ENCODE data around the gene PI4KA. TPM values are rescaled to one million over a fixed set of nuclear protein-coding genes. Genes with fewer than 3 reads are reported as not detected.
"Not testable (repeated sequence)": the region's sequence is repeated elsewhere in the genome, so short reads cannot be mapped to it uniquely, and the experiment has no call there.

Gene PI4KA
- polyA plus RNA-seq, 1 donor from 2014 or later, result 42.2 TPM

GRCh38 chr22:20687356-20688172, 171.0 kb downstream of the PI4KA start:
- not testable (repeated sequence) for H3K9ac ChIP-seq (ENCODE audit: low read length); H3K79me2 ChIP-seq (replicated peaks; ENCODE audit: insufficient read depth, low read length); H4K20me1 ChIP-seq (ENCODE audit: insufficient read depth); H3K4me3 ChIP-seq (ENCODE audit: low read length); H3F3A ChIP-seq (ENCODE audit: insufficient read depth, low read length, poor library complexity, severe bottlenecking); H3K27me3 ChIP-seq (ENCODE audit: insufficient read depth, low read depth, low read length); H3K36me3 ChIP-seq (ENCODE audit: insufficient read depth, low read length); H3K9me2 ChIP-seq (ENCODE audit: insufficient read depth, low read length); H3K27ac ChIP-seq (ENCODE audit: low read length); H3K9me3 ChIP-seq (ENCODE audit: low read length); H2AFZ ChIP-seq (ENCODE audit: low read depth, low read length); H3K4me2 ChIP-seq (ENCODE audit: low read length)

GRCh38 chr22:20685764-20686163, 172.8 kb downstream of the PI4KA start:
- not testable (repeated sequence) for H3K9me3 ChIP-seq (ENCODE audit: low read length); H3K4me2 ChIP-seq (ENCODE audit: low read length); H3K9me2 ChIP-seq (ENCODE audit: insufficient read depth, low read length); H3K79me2 ChIP-seq (replicated peaks; ENCODE audit: insufficient read depth, low read length); H3K9ac ChIP-seq (ENCODE audit: low read length); H3K27ac ChIP-seq (ENCODE audit: low read length); H4K20me1 ChIP-seq (ENCODE audit: insufficient read depth); H3F3A ChIP-seq (ENCODE audit: insufficient read depth, low read length, poor library complexity, severe bottlenecking); H3K27me3 ChIP-seq (ENCODE audit: insufficient read depth, low read depth, low read length); H2AFZ ChIP-seq (ENCODE audit: low read depth, low read length); H3K4me3 ChIP-seq (ENCODE audit: low read length); H3K36me3 ChIP-seq (ENCODE audit: insufficient read depth, low read length)

- H4K20me1 ChIP-seq (ENCODE audit: insufficient read depth); H3K4me3 ChIP-seq (ENCODE audit: low read length); H3K36me3 ChIP-seq (ENCODE audit: insufficient read depth, low read length); H2AFZ ChIP-seq (ENCODE audit: low read depth, low read length); H3F3A ChIP-seq (ENCODE audit: insufficient read depth, low read length, poor library complexity, severe bottlenecking); H3K9me3 ChIP-seq (ENCODE audit: low read length); H3K27me3 ChIP-seq (ENCODE audit: insufficient read depth, low read depth, low read length); H3K9me2 ChIP-seq (ENCODE audit: insufficient read depth, low read length); H3K9ac ChIP-seq (ENCODE audit: low read length); H3K4me2 ChIP-seq (ENCODE audit: low read length); H3K79me2 ChIP-seq (replicated peaks; ENCODE audit: insufficient read depth, low read length); H3K27ac ChIP-seq (ENCODE audit: low read length): not testable (repeated sequence)
Observed at GRCh38 chr22:20678792-20679435, 179.7 kb downstream of the PI4KA start.

- H2AFZ ChIP-seq (ENCODE audit: low read depth, low read length), result no peak overlapping the region
- TF ChIP-seq SMC3 (conservative IDR thresholded peaks at IDR 0.05; ENCODE audit: poor library complexity) (no peak), REST (IDR thresholded peaks at IDR 0.05; ENCODE audit: borderline replicate concordance) (no peak), EP300 (conservative IDR thresholded peaks at IDR 0.05; ENCODE audit: poor library complexity, severe bottlenecking) (no peak), CTCF (IDR thresholded peaks at IDR 0.05; ENCODE audit: poor library complexity, severe bottlenecking) (no peak), RAD21 (conservative IDR thresholded peaks at IDR 0.05) (no peak), TAF1 (IDR thresholded peaks at IDR 0.05; ENCODE audit: low read depth) (no peak), POLR2AphosphoS5 (IDR thresholded peaks at IDR 0.05) (no peak), EZH2 (IDR thresholded peaks at IDR 0.05; ENCODE audit: borderline replicate concordance, insufficient read depth, low read length, poor library complexity, severe bottlenecking) (no peak), MXI1 (conservative IDR thresholded peaks at IDR 0.05; ENCODE audit: poor library complexity, severe bottlenecking) (no peak)
- H3K9ac ChIP-seq (ENCODE audit: low read length), result no peak overlapping the region
- no peak overlapping the region for H3K27ac ChIP-seq (ENCODE audit: low read length)
- H3K79me2 ChIP-seq (replicated peaks; ENCODE audit: insufficient read depth, low read length), result no peaks in the 10 kb centered on the region
- H3K36me3 ChIP-seq (ENCODE audit: insufficient read depth, low read length), result no peaks in the 10 kb centered on the region
- no peak overlapping the region for H3K4me3 ChIP-seq (ENCODE audit: low read length)
- H4K20me1 ChIP-seq (ENCODE audit: insufficient read depth), result no peaks in the 10 kb centered on the region
- no peaks in the 10 kb centered on the region for H3F3A ChIP-seq (ENCODE audit: insufficient read depth, low read length, poor library complexity, severe bottlenecking)
- H3K9me3 ChIP-seq (ENCODE audit: low read length), result no peaks in the 10 kb centered on the region
- H3K27me3 ChIP-seq (ENCODE audit: insufficient read depth, low read depth, low read length), result no peaks in the 10 kb centered on the region
- H3K4me2 ChIP-seq (ENCODE audit: low read length), result no peak overlapping the region
- H3K9me2 ChIP-seq (ENCODE audit: insufficient read depth, low read length), result no peaks in the 10 kb centered on the region
Observed at GRCh38 chr22:20677684-20678242, 180.8 kb downstream of the PI4KA start.
